Adrenal gland (tissue), 12 donors: ENCODE data around the gene HSPA12B. TPM values are rescaled to one million over a fixed set of nuclear protein-coding genes. Genes with fewer than 3 reads are reported as not detected.

Experiments
- DNase-seq, 7 donors: peaks; one replicate each; pipeline ENCODE4 v3.0.0-alpha.2; 2019 to 2020
- H3K27ac ChIP-seq, 5 donors: fragments of 200-600 bp; sonication (generic) in 4 of 5; 1 replicate in 3 of 5; 2 replicates in 2 of 5; pipeline versions ENCODE4 v1.5.1 to v1.8.0; 2016 to 2020; ENCODE audit warnings: mild to moderate bottlenecking in 1 of 5
- H3K27me3 ChIP-seq: fragments of 200-600 bp; 2 replicates; pipeline ENCODE4 v1.8.0; 2021
- H3K36me3 ChIP-seq, 2 donors: fragments of 200-600 bp; replicated peaks in 1 of 2; 1 replicate in 1 of 2; 2 replicates in 1 of 2; pipeline versions ENCODE4 v1.5.1 to v1.8.0; 2018 to 2022
- H3K4me1 ChIP-seq, 2 donors: fragments of 200-600 bp; replicated peaks in 1 of 2; 1 replicate in 1 of 2; 2 replicates in 1 of 2; pipeline versions ENCODE4 v1.5.1 to v1.8.0; 2018 to 2021
- H3K4me3 ChIP-seq, 4 donors: fragments of 200-600 bp; sonication (generic) in 3 of 4; one replicate each; pipeline ENCODE4 v1.5.1; 2016 to 2018
- H3K9me3 ChIP-seq, 3 donors: fragments of 200-600 bp; sonication (generic) in 1 of 3; replicated peaks in 1 of 3; 1 replicate in 2 of 3; 2 replicates in 1 of 3; pipeline versions ENCODE4 v1.5.1 to v1.8.0; 2016 to 2021
- POLR2A ChIP-seq, 2 donors: fragments of 450-650 bp; IDR thresholded peaks; one replicate each; pipeline ENCODE4 v1.6.1; 2017; ENCODE audit warnings: antibody characterized with exemption in 2 of 2, mild to moderate bottlenecking in 2 of 2, moderate library complexity in 1 of 2
- WGBS, 4 donors: extraction: QIAGEN DNeasy Blood & Tissue Kit in 2 of 4; methylation state at CpG; one replicate each; pipeline versions ENCODE4 v1.1.5 to v1.1.7; 2013 to 2017; 5-methylcytosine and 5-hydroxymethylcytosine counted together
- intact Hi-C, 2 donors: fragments of 100-400 bp; cut with DNase I; formaldehyde crosslinking; loops; one replicate each; pipeline versions ENCODE4 v1.14.1 to v1.15.0; 2022 to 2023
- polyA plus RNA-seq, 3 donors: library from polyadenylated mRNA; stranded (reverse); fragments of 200-250 nt in 2 of 3; fragments of 350-450 nt in 1 of 3; fragmentation: Illumina TruSeq in 1 of 3; extraction: RNeasy Lipid Tissue Mini Kit (QIAGEN cat#74804) in 1 of 3; gene quantifications; one replicate each; pipeline ENCODE4 v1.2.3, GENCODE V29; 2013 to 2014
- total RNA-seq, 9 donors: library from RNA; depleted of rRNA in 4 of 9; stranded (reverse); fragments of >200 nt in 4 of 9; fragments of 120-200 nt in 1 of 9; fragmentation: NEBNext Ultra II Directional in 1 of 9; extraction: Animal tissue kit (Norgen Biotek cat#: 25700) in 1 of 9; gene quantifications; one replicate each; pipeline versions ENCODE4 v1.1.0 to v1.2.4, GENCODE V29; 2013 to 2023
- TF ChIP-seq, protein P1 (sequence below), 6 experiments: fragments of 450-650 bp in 4 of 6; fragments of 200-600 bp in 2 of 6; sonication (generic) in 1 of 6; IDR thresholded peaks; 1 replicate in 5 of 6; 2 replicates in 1 of 6; pipeline versions ENCODE4 v1.5.1 to v1.8.0; 2016 to 2021; ENCODE audit warnings: antibody characterized with exemption in 6 of 6, mild to moderate bottlenecking in 2 of 6, moderate library complexity in 1 of 6
- donor health status: healthy with polysubstance abuse.
- donor health status: Bipolar disorder and iron deficiency.
- donor health status: DM: yes; HTN: yes; CAD: no.
- donor health status: DM: no; HTN: no; CAD: no.
- donor health status: DM: no; HTN: no; CAD: no.
- donor health status: DM: yes; HTN: yes; CAD: no.

HSPA12B gene
- total and polyA plus RNA-seq, 12 donors: 1.5 to 10.9 (median 5.5) TPM

GRCh38 chr20:3759316-3759823 is 26.9 kb downstream of the HSPA12B start:
- no peak for TF ChIP-seq POLR2A (IDR thresholded peaks at IDR 0.05)
- TF ChIP-seq, protein P1, sequence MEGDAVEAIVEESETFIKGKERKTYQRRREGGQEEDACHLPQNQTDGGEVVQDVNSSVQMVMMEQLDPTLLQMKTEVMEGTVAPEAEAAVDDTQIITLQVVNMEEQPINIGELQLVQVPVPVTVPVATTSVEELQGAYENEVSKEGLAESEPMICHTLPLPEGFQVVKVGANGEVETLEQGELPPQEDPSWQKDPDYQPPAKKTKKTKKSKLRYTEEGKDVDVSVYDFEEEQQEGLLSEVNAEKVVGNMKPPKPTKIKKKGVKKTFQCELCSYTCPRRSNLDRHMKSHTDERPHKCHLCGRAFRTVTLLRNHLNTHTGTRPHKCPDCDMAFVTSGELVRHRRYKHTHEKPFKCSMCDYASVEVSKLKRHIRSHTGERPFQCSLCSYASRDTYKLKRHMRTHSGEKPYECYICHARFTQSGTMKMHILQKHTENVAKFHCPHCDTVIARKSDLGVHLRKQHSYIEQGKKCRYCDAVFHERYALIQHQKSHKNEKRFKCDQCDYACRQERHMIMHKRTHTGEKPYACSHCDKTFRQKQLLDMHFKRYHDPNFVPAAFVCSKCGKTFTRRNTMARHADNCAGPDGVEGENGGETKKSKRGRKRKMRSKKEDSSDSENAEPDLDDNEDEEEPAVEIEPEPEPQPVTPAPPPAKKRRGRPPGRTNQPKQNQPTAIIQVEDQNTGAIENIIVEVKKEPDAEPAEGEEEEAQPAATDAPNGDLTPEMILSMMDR (IDR thresholded peaks at IDR 0.05): no peak
- intact Hi-C loops: no loop called here
- Histone ChIP-seq H3K4me3 (no peak overlapping the region), H3K27ac (no peak overlapping the region), H3K9me3 (no peaks in the 10 kb centered on the region), H3K4me1 (no peaks in the 10 kb centered on the region), H3K27me3 (no peaks in the 10 kb centered on the region), H3K36me3 (no peaks in the 10 kb centered on the region)
- DNase-seq: no peak
- WGBS, 4 donors: 75 to 87% (median 82%) methylated on average over 9 to 11 of the region's 11 CpGs

GRCh38 chr20:3759884-3760283 is 27.4 kb downstream of the HSPA12B start:
- intact Hi-C loops: no loop called here
- H3K27ac ChIP-seq: peak overlapping the region in 1 of 5 donors; percentile 11
- DNase-seq: no peak
- 84 to 94% (median 91%) methylated on average over 5 to 11 of the region's 11 CpGs for WGBS, 4 donors
- no peaks in the 10 kb centered on the region for H3K4me1 ChIP-seq
- H3K36me3 ChIP-seq: no peaks in the 10 kb centered on the region
- H3K27me3 ChIP-seq: no peaks in the 10 kb centered on the region
- H3K9me3 ChIP-seq: no peaks in the 10 kb centered on the region
- no peak overlapping the region for H3K4me3 ChIP-seq
- TF ChIP-seq POLR2A (IDR thresholded peaks at IDR 0.05): no peak
- TF ChIP-seq, protein P1 (IDR thresholded peaks at IDR 0.05): no peak

- intact Hi-C loops: no loop called here
- no peak for DNase-seq
- Histone ChIP-seq H3K4me3 (no peak overlapping the region), H3K4me1 (peaks cover 0 to 6% of the 10 kb centered on the region in 2 donors), H3K27me3 (no peaks in the 10 kb centered on the region), H3K27ac (no peak overlapping the region), H3K36me3 (no peaks in the 10 kb centered on the region), H3K9me3 (no peaks in the 10 kb centered on the region)
- 70 to 81% (median 72%) methylated on average over 10 of the region's 10 CpGs for WGBS, 4 donors
- no peak for TF ChIP-seq POLR2A (IDR thresholded peaks at IDR 0.05)
- TF ChIP-seq, protein P1 (IDR thresholded peaks at IDR 0.05): no peak
Measured at GRCh38 chr20:3760655-3761348, 28.3 kb downstream of the HSPA12B start.

DNA sequence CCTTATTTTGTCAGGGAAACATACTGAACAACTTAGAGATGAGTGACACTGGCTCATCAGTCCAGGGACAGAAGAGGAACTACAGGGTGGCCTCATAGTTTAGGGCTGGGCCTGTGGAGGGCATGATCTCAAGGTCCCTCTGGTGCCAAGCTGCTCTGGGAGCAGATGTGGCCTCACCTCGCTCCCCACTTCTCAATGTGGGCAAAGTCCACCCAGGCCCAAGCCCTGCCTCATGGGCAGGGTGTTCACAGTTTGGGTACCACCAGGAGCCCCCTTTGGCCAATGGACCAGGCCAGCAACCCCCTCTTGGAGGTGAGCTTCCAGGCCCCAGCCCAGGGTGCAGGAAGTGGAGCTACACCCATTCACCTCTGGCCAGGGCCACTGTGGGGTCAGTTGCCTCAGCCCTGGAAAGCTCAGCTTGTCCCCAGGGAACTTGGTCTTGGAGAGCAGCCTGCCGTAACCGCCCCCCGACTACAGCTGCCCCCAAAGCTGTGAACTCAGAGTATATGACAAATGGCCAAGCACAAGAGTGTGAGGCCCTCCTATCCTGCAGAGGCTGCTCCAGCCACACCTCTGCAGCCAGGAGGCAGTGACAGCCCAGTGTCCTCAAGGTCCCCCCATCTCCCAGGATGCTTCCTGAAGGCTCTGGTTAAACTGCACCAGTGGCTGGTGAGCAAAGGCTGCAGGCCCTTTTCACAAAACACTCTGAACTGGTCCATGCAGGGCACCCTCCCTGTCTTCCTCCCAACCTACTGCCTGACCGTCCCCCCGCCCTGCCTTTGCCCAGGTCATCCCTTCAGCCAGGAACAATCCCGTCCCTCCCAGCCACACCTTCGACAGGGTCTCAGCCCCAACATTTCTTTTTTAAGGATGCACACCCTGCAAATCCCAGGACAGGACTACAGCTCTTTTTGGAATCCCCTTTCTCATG is 31.5 kb downstream of the HSPA12B start:
- Histone ChIP-seq H3K27me3 (no peaks in the 10 kb centered on the region), H3K9me3 (no peaks in the 10 kb centered on the region), H3K36me3 (no peaks in the 10 kb centered on the region), H3K27ac (peak overlapping the region in 1 of 5 donors; percentile 45), H3K4me1 (peaks cover 12 to 28% of the 10 kb centered on the region in 2 donors), H3K4me3 (no peak overlapping the region)
- DNase-seq: no peak
- no peak for TF ChIP-seq POLR2A (IDR thresholded peaks at IDR 0.05)
- TF ChIP-seq, protein P1 (IDR thresholded peaks at IDR 0.05): no peak
- intact Hi-C loops: no loop called here
- 78 to 92% (median 85%) methylated on average over 7 to 8 of the region's 8 CpGs for WGBS, 4 donors
